Measurements from ENCODE around the gene NUP210L.
"Not testable (repeated sequence)": the region's sequence is repeated elsewhere in the genome, so short reads cannot be mapped to it uniquely, and the experiment has no call there.

- not testable (repeated sequence) for TF ChIP-seq CTCF, POLR2A (IDR thresholded peaks at IDR 0.05)
Observed at GRCh38 chr1:154100141-154100540, 54.7 kb downstream of the NUP210L start.

Measured in thyroid gland (tissue), 4 donors.